Liver (tissue), 9 donors: ENCODE measurements around the gene TMEM87B. TPM values are rescaled to one million over a fixed set of nuclear protein-coding genes. Genes with fewer than 3 reads are reported as not detected.
A peak's percentile ranks its signal among the peaks of the same experiment; 100 is the strongest.

Source experiments
- DNase-seq: peaks from one replicate; pipeline ENCODE4 v3.0.0-alpha.2; 2017; ENCODE audit warnings: low spot score
- H3K27ac ChIP-seq, 2 donors: one replicate each; pipeline ENCODE4 v1.7.0; 2013; ENCODE audit warnings: inconsistent platforms in 2 of 2, low read length in 2 of 2, control low read depth in 1 of 2, low read depth in 1 of 2, mild to moderate bottlenecking in 1 of 2
- H3K27me3 ChIP-seq, 4 donors: one replicate each; pipeline versions ENCODE4 v1.6.1 to v1.7.0; 2013; ENCODE audit warnings: low read length in 3 of 4, inconsistent platforms in 1 of 4, mild to moderate bottlenecking in 1 of 4, moderate library complexity in 1 of 4; ENCODE audit not compliant: control insufficient read depth in 4 of 4, insufficient read depth in 4 of 4
- H3K36me3 ChIP-seq, 4 donors: one replicate each; pipeline versions ENCODE4 v1.6.1 to v1.7.0; 2013; ENCODE audit warnings: low read length in 3 of 4, mild to moderate bottlenecking in 3 of 4, low read depth in 1 of 4, moderate library complexity in 1 of 4; ENCODE audit not compliant: control insufficient read depth in 4 of 4, insufficient read depth in 3 of 4
- H3K4me1 ChIP-seq, 4 donors: one replicate each; pipeline versions ENCODE4 v1.6.1 to v1.7.0; 2013; ENCODE audit warnings: low read length in 3 of 4, mild to moderate bottlenecking in 3 of 4, moderate library complexity in 1 of 4; ENCODE audit not compliant: control insufficient read depth in 4 of 4, insufficient read depth in 4 of 4
- H3K4me3 ChIP-seq, 3 donors: one replicate each; pipeline versions ENCODE4 v1.6.1 to v1.7.0; 2013; ENCODE audit warnings: low read length in 3 of 3, control low read depth in 1 of 3, low read depth in 1 of 3, mild to moderate bottlenecking in 1 of 3
- H3K9ac ChIP-seq, 2 donors: one replicate each; pipeline ENCODE4 v1.7.0; 2013; ENCODE audit warnings: low read length in 2 of 2, mild to moderate bottlenecking in 2 of 2, moderate library complexity in 2 of 2, control low read depth in 1 of 2, low read depth in 1 of 2
- H3K9me3 ChIP-seq, 4 donors: one replicate each; pipeline versions ENCODE4 v1.6.1 to v1.7.0; 2013; ENCODE audit warnings: low read length in 3 of 4; ENCODE audit not compliant: control insufficient read depth in 4 of 4
- ATF3 ChIP-seq: IDR thresholded peaks from 2 replicates; pipeline ENCODE4 v1.6.1; 2016; ENCODE audit warnings: antibody characterized with exemption
- CTCF ChIP-seq: fragments of 150-350 bp; IDR thresholded peaks from 2 replicates; pipeline ENCODE4 v1.5.1; 2017; ENCODE audit warnings: improper control_type of control experiment, low read depth, low read length; ENCODE audit not compliant: missing input control
- EGR1 ChIP-seq, 2 donors: IDR thresholded peaks; 2 replicates each; pipeline ENCODE4 v1.6.1; 2016 to 2018; ENCODE audit warnings: antibody characterized with exemption in 2 of 2, low read depth in 2 of 2
- FOXA1 ChIP-seq: IDR thresholded peaks from 2 replicates; pipeline ENCODE4 v1.6.1; 2016; ENCODE audit warnings: antibody characterized with exemption
- FOXA2 ChIP-seq: IDR thresholded peaks from 2 replicates; pipeline ENCODE4 v1.6.1; 2016; ENCODE audit warnings: antibody characterized with exemption
- GABPA ChIP-seq, 2 donors: IDR thresholded peaks in 1 of 2; conservative IDR thresholded peaks in 1 of 2; 2 replicates each; pipeline ENCODE4 v1.6.1; 2016; ENCODE audit warnings: antibody characterized with exemption in 2 of 2, mild to moderate bottlenecking in 1 of 2, moderate library complexity in 1 of 2
- HNF4A ChIP-seq, 2 donors: conservative IDR thresholded peaks; 2 replicates each; pipeline ENCODE4 v1.6.1; 2016; ENCODE audit warnings: antibody characterized with exemption in 2 of 2, mild to moderate bottlenecking in 2 of 2
- HNF4G ChIP-seq: IDR thresholded peaks from 2 replicates; pipeline ENCODE4 v1.6.1; 2016; ENCODE audit warnings: antibody characterized with exemption
- JUND ChIP-seq, 2 donors: IDR thresholded peaks; 2 replicates each; pipeline ENCODE4 v1.6.1; 2016; ENCODE audit warnings: antibody characterized with exemption in 2 of 2
- MAX ChIP-seq: IDR thresholded peaks from 2 replicates; pipeline ENCODE4 v1.6.1; 2016; ENCODE audit warnings: antibody characterized with exemption
- NR2F2 ChIP-seq: IDR thresholded peaks from 2 replicates; pipeline ENCODE4 v1.6.1; 2016; ENCODE audit warnings: antibody characterized with exemption
- RAD21 ChIP-seq, 2 donors: IDR thresholded peaks; 2 replicates each; pipeline ENCODE4 v1.6.1; 2016; ENCODE audit warnings: antibody characterized with exemption in 2 of 2, mild to moderate bottlenecking in 2 of 2
- REST ChIP-seq: IDR thresholded peaks from 2 replicates; pipeline ENCODE4 v1.6.1; 2016; ENCODE audit warnings: antibody characterized with exemption, mild to moderate bottlenecking
- RXRA ChIP-seq, 2 donors: IDR thresholded peaks; 2 replicates each; pipeline ENCODE4 v1.6.1; 2017 to 2018; ENCODE audit warnings: antibody characterized with exemption in 2 of 2, mild to moderate bottlenecking in 1 of 2
- SP1 ChIP-seq: IDR thresholded peaks from 2 replicates; pipeline ENCODE4 v1.6.1; 2018; ENCODE audit warnings: antibody characterized with exemption, mild to moderate bottlenecking
- TAF1 ChIP-seq: conservative IDR thresholded peaks from 2 replicates; pipeline ENCODE4 v1.6.1; 2016; ENCODE audit warnings: antibody characterized with exemption, mild to moderate bottlenecking
- YY1 ChIP-seq: IDR thresholded peaks from 2 replicates; pipeline ENCODE4 v1.6.1; 2016; ENCODE audit warnings: antibody characterized with exemption, mild to moderate bottlenecking
- ZBTB33 ChIP-seq: IDR thresholded peaks from 2 replicates; pipeline ENCODE4 v1.6.1; 2016; ENCODE audit warnings: antibody characterized with exemption
- WGBS: extraction: QIAGEN DNeasy Blood & Tissue Kit; methylation state at CpG from one replicate; pipeline ENCODE4 v1.1.7; 2013; 5-methylcytosine and 5-hydroxymethylcytosine counted together
- polyA plus RNA-seq, 2 donors: library from polyadenylated mRNA; stranded (reverse) in 1 of 2; unstranded in 1 of 2; fragments of 200-250 nt in 1 of 2; fragments of >200 nt in 1 of 2; fragmentation: Nextera tagmentation in 1 of 2; extraction: Ambion mirVana in 1 of 2; gene quantifications; one replicate each; pipeline versions ENCODE4 v1.2.1 to v1.2.3, GENCODE V29; 2013 to 2015
- total RNA-seq, 2 donors: library from RNA; depleted of rRNA; stranded (reverse); fragments of >200 nt; gene quantifications; one replicate each; pipeline ENCODE4 v1.2.3, GENCODE V29; 2014
- donor health status: healthy.
- donor health status: healthy.
- donor health status: healthy.
- donor health status: healthy.
- donor health status: healthy.

TMEM87B gene
- total and polyA plus RNA-seq, 4 donors: 3.6 to 10.1 (median 6.0) TPM

GRCh38 chr2:112050316-112050715, 4.8 kb upstream of the TMEM87B start:
- no peak overlapping the region for H3K4me3 ChIP-seq
- no peak overlapping the region for H3K27ac ChIP-seq
- H3K4me1 ChIP-seq: peaks cover 0 to 8% (median 7%) of the 10 kb centered on the region in 4 donors
- H3K9me3 ChIP-seq: no peaks in the 10 kb centered on the region
- 79% methylated on average over 1 of the region's 1 CpG for WGBS
- no peak for TF ChIP-seq MAX
- TF ChIP-seq JUND (IDR thresholded peaks at IDR 0.05): no peak
- no peaks in the 10 kb centered on the region for H3K27me3 ChIP-seq
- DNase-seq: no peak
- H3K36me3 ChIP-seq: no peaks in the 10 kb centered on the region
- H3K9ac ChIP-seq: no peak overlapping the region

GRCh38 chr2:112053917-112054846, 887 bp upstream of the TMEM87B start:
- no peaks in the 10 kb centered on the region for H3K27me3 ChIP-seq
- peak overlapping the region; percentile 29 to 42 for H3K9ac ChIP-seq
- peak; percentile 99 for DNase-seq
- no peaks in the 10 kb centered on the region for H3K9me3 ChIP-seq
- no peaks in the 10 kb centered on the region for H3K36me3 ChIP-seq
- peak overlapping the region; percentile 96 to 99 for H3K27ac ChIP-seq
- H3K4me1 ChIP-seq: peaks cover 2 to 20% (median 15%) of the 10 kb centered on the region in 4 donors
- peak overlapping the region; percentile 56 to 94 (median 85) for H3K4me3 ChIP-seq
- under 1% methylated on average over 62 of the region's 62 CpGs for WGBS
- TF ChIP-seq HNF4G (no peak), YY1 (peak; percentile 24), JUND (IDR thresholded peaks at IDR 0.05) (no peak), FOXA1 (no peak), GABPA (IDR thresholded peaks at IDR 0.05 in 1 of 2, conservative IDR thresholded peaks at IDR 0.05 in 1 of 2) (no peak), RAD21 (IDR thresholded peaks at IDR 0.05) (no peak), REST (no peak), MAX (no peak), RXRA (IDR thresholded peaks at IDR 0.05) (peak in 1 of 2 donors; percentile 36), ATF3 (no peak), CTCF (no peak), EGR1 (IDR thresholded peaks at IDR 0.05; ENCODE audit: low read depth in 2 of 2) (no peak), HNF4A (conservative IDR thresholded peaks at IDR 0.05) (peak; percentile 55), FOXA2 (no peak), NR2F2 (no peak), ZBTB33 (no peak), TAF1 (no peak), SP1 (peak; percentile 22)
